ENCODE results near the gene SEBOX. TPM values are rescaled to one million over a fixed set of nuclear protein-coding genes. Genes with fewer than 3 reads are reported as not detected.

SEBOX gene
- total RNA-seq, 4 donors from 2014 or later, result not detected

GRCh38 chr17:28335959-28336871, 28.8 kb downstream of the SEBOX start:
- TF ChIP-seq CTCF (IDR thresholded peaks at IDR 0.05) (no peak), POLR2A (IDR thresholded peaks at IDR 0.05) (peak; percentile 14 to 40)
- intact Hi-C loops (cut with DNase I), result loop anchor here (10.0 kb wide), 1 partner anchor 619 kb away; the partner anchor contains the start of gene PHF12
- WGBS, 2 donors, result 5 to 7% methylated on average over 28 to 29 of the region's 29 CpGs
- H3K27me3 ChIP-seq, result no peaks in the 10 kb centered on the region
- no peaks in the 10 kb centered on the region for H3K9me3 ChIP-seq
- DNase-seq, result peak; percentile 66 to 70
- H3K4me1 ChIP-seq, result peaks cover 11 to 35% of the 10 kb centered on the region in 2 donors
- H3K27ac ChIP-seq, result peak overlapping the region; percentile 83 to 95 (median 91)
- H3K36me3 ChIP-seq, result peaks cover 10 to 21% of the 10 kb centered on the region in 2 donors
- H3K4me3 ChIP-seq (replicated peaks in 1 of 3), result peak overlapping the region; percentile 80 to 91 (median 91)

GRCh38 chr17:28335201-28335958, 29.6 kb downstream of the SEBOX start, which contains the start of the genes IFT20 and TNFAIP1:
Gene IFT20 (minus strand): TSS chr17:28335472. CDS start chr17:28331985, 3,487 bp downstream.
Gene TNFAIP1 (plus strand): TSS chr17:28335761. CDS start chr17:28339522, 3,761 bp downstream.
- peak within 1 kb of the TSS; percentile 83 to 95 (median 91) for H3K27ac ChIP-seq
- WGBS, 2 donors, result 0% methylated on average over 11 to 26 of the region's 62 CpGs
- H3K36me3 ChIP-seq, result peaks cover 9 to 23% of the 10 kb centered on the region in 2 donors
- no peaks in the 10 kb centered on the region for H3K27me3 ChIP-seq
- H3K4me1 ChIP-seq, result peaks cover 11 to 35% of the 10 kb centered on the region in 2 donors
- no peaks in the 10 kb centered on the region for H3K9me3 ChIP-seq
- H3K4me3 ChIP-seq (replicated peaks in 1 of 3), result peak within 1 kb of the TSS; percentile 80 to 91 (median 91)
- DNase-seq, result peak; percentile 99
- intact Hi-C loops (cut with DNase I), result loop anchor here (10.0 kb wide), 1 partner anchor 619 kb away; the partner anchor contains the start of gene PHF12
- TF ChIP-seq POLR2A (IDR thresholded peaks at IDR 0.05) (peak; percentile 48 to 91), CTCF (IDR thresholded peaks at IDR 0.05) (peak in 1 of 6 experiments; percentile 27)

- intact Hi-C loops (cut with DNase I), result loop anchor here (10.0 kb wide), 1 partner anchor 620 kb away; the partner anchor contains the start of gene PHF12
- Histone ChIP-seq H3K27me3 (no peaks in the 10 kb centered on the region), H3K4me3 (replicated peaks in 1 of 3) (peak overlapping the region; percentile 75 to 91 (median 84)), H3K9me3 (no peaks in the 10 kb centered on the region), H3K4me1 (peaks cover 11 to 35% of the 10 kb centered on the region in 2 donors), H3K36me3 (peaks cover 9 to 20% of the 10 kb centered on the region in 2 donors), H3K27ac (peak overlapping the region; percentile 70 to 95 (median 83))
- DNase-seq, result no peak
- 7 to 9% methylated on average over 18 of the region's 18 CpGs for WGBS, 2 donors
- TF ChIP-seq POLR2A (IDR thresholded peaks at IDR 0.05), result no peak
- peak in 1 of 6 experiments; percentile 1 for TF ChIP-seq CTCF (IDR thresholded peaks at IDR 0.05)
These were observed 30.3 kb downstream of the SEBOX start for GRCh38 chr17:28334666-28335200.

GRCh38 chr17:28334171-28334570, 30.8 kb downstream of the SEBOX start:
- WGBS, 2 donors, result 66 to 67% methylated on average over 6 of the region's 6 CpGs
- intact Hi-C loops (cut with DNase I), result loop anchor here (10.0 kb wide), 1 partner anchor 621 kb away; the partner anchor contains the start of gene PHF12
- Histone ChIP-seq H3K27ac (no peak overlapping the region), H3K27me3 (no peaks in the 10 kb centered on the region), H3K4me3 (replicated peaks in 1 of 3) (peak overlapping the region in 1 of 3 donors; percentile 91), H3K9me3 (no peaks in the 10 kb centered on the region), H3K36me3 (peaks cover 9 to 23% of the 10 kb centered on the region in 2 donors), H3K4me1 (peaks cover 11 to 35% of the 10 kb centered on the region in 2 donors)
- no peak for TF ChIP-seq POLR2A (IDR thresholded peaks at IDR 0.05)
- no peak for TF ChIP-seq CTCF (IDR thresholded peaks at IDR 0.05)
- no peak for DNase-seq

All from thyroid gland (tissue), 4 donors.